GM13977 (cell line): ENCODE measurements around the gene SH3BP1.

ENCODE experiments used
- DNase-seq: peaks from one replicate; pipeline ENCODE4 v3.0.0; 2012; ENCODE audit warnings: low spot score
- CTCF ChIP-seq: IDR thresholded peaks from 2 replicates; pipeline ENCODE4 v1.5.1; 2012; ENCODE audit warnings: mild to moderate bottlenecking, control low read depth; ENCODE audit not compliant: insufficient read depth; ENCODE audit errors: extremely low read depth, missing control alignments
- in situ Hi-C: fragments of 300-500 bp; cut with MboI; formaldehyde crosslinking; loops from one replicate; pipeline ENCODE4 v1.12.0; 2022; ENCODE audit warnings: low sequenced_read_pairs, low pct_unique_long_range_greater_than_20kb, mixed read lengths, inconsistent platforms; ENCODE audit not compliant: unreplicated experiment

The SH3BP1 gene

GRCh38 chr22:37633089-37633624, 6.3 kb upstream of the SH3BP1 start:
- no peak for TF ChIP-seq CTCF
- in situ Hi-C loops = no loop called here
- peak; percentile 92 for DNase-seq

- in situ Hi-C loops = no loop called here
- DNase-seq = peak; percentile 90
- peak; percentile 44 for TF ChIP-seq CTCF
Measured at GRCh38 chr22:37633625-37634416, 5.6 kb upstream of the SH3BP1 start.

GRCh38 chr22:37634417-37634924, 5.0 kb upstream of the SH3BP1 start:
- in situ Hi-C loops = no loop called here
- TF ChIP-seq CTCF = peak; percentile 28
- DNase-seq = no peak

- no peak for TF ChIP-seq CTCF
- no peak for DNase-seq
- in situ Hi-C loops = no loop called here
Measured at GRCh38 chr22:37635157-37635556, 4.3 kb upstream of the SH3BP1 start.

GRCh38 chr22:37636186-37636948, 3.1 kb upstream of the SH3BP1 start:
- TF ChIP-seq CTCF = peak; percentile 23
- peak; percentile 57 for DNase-seq
- in situ Hi-C loops = no loop called here

- in situ Hi-C loops = no loop called here
- DNase-seq = no peak
- no peak for TF ChIP-seq CTCF
Measured at GRCh38 chr22:37636949-37637273, 2.6 kb upstream of the SH3BP1 start.
